Pancreas (tissue), 10 donors: ENCODE measurements around the gene COL5A1. TPM values are rescaled to one million over a fixed set of nuclear protein-coding genes. Genes with fewer than 3 reads are reported as not detected.

Experiments used
- ATAC-seq, 4 donors: fragments of 200-7000 bp; cut with Tn5 transposase; one replicate each; pipeline versions ENCODE4 v1.8.0 to v1.9.1; 2020; ENCODE audit warnings: mild to moderate bottlenecking in 4 of 4, moderate library complexity in 4 of 4
- DNase-seq, 6 donors: peaks; one replicate each; pipeline ENCODE4 v3.0.0-alpha.2; 2020
- FAIRE-seq: peaks from 2 replicates; lab custom pipeline; 2012; peaks lifted over from hg19 to GRCh38; lab: Jason Lieb, UNC
- H3K27ac ChIP-seq, 4 donors: fragments of 200-600 bp; sonication (generic); 1 replicate in 3 of 4; 2 replicates in 1 of 4; pipeline versions ENCODE4 v1.5.0 to v1.8.0; 2020
- H3K27me3 ChIP-seq, 4 donors: fragments of 200-600 bp; one replicate each; pipeline ENCODE4 v1.8.0; 2021
- H3K36me3 ChIP-seq, 3 donors: fragments of 200-600 bp; sonication (generic) in 1 of 3; one replicate each; pipeline versions ENCODE4 v1.5.0 to v1.8.0; 2020 to 2021
- H3K4me1 ChIP-seq, 3 donors: fragments of 200-600 bp; one replicate each; pipeline ENCODE4 v1.8.0; 2021
- H3K4me3 ChIP-seq, 4 donors: fragments of 200-600 bp; sonication (generic) in 2 of 4; one replicate each; pipeline versions ENCODE4 v1.5.0 to v1.8.0; 2020 to 2021
- H3K9me3 ChIP-seq, 4 donors: fragments of 200-600 bp; one replicate each; pipeline ENCODE4 v1.8.0; 2021
- CTCF ChIP-seq, 4 donors: fragments of 200-600 bp; sonication (generic) in 3 of 4; IDR thresholded peaks; one replicate each; pipeline versions ENCODE4 v1.5.0 to v1.8.0; 2021; ENCODE audit warnings: antibody characterized with exemption in 4 of 4
- WGBS, 2 donors: extraction: QIAGEN DNeasy Blood & Tissue Kit; methylation state at CpG; one replicate each; pipeline ENCODE4 v1.1.7; 2013; 5-methylcytosine and 5-hydroxymethylcytosine counted together
- intact Hi-C, 3 donors: fragments of 100-400 bp; cut with DNase I; formaldehyde crosslinking; loops; one replicate each; pipeline versions ENCODE4 v1.11.1 to v1.14.2; 2022
- polyA plus RNA-seq, 2 donors: library from polyadenylated mRNA; stranded (reverse); fragments of 200-250 nt; gene quantifications; one replicate each; pipeline ENCODE4 v1.2.3, GENCODE V29; 2013
- total RNA-seq, 6 donors: library from RNA; stranded (reverse); fragmentation: NEBNext Ultra II Directional in 4 of 6; extraction: Animal tissue kit (Norgen Biotek cat#: 25700) in 4 of 6; gene quantifications; one replicate each; pipeline versions ENCODE4 v1.2.1 to v1.2.4, GENCODE V29; 2021 to 2023
- donor health status: healthy with polysubstance abuse.
- donor health status: DM: no; HTN: no; CAD: no; lungs with moderate emphysema.
- donor health status: DM: no; HTN: no; CAD: no.
- donor health status: control.
- donor health status: control.
- donor health status: Bipolar disorder and iron deficiency.
- donor health status: DM: yes; HTN: yes; CAD: no.
- donor health status: DM: no; HTN: no; CAD: no.
- donor health status: DM: no; HTN: no; CAD: no.
- donor health status: DM: yes; HTN: yes; CAD: no.

The COL5A1 gene
- total and polyA plus RNA-seq, 8 donors, result 1.2 to 62.8 (median 3.5) TPM

GRCh38 chr9:134888603-134889190, 247.1 kb downstream of the COL5A1 start:
- no peaks in the 10 kb centered on the region for H3K36me3 ChIP-seq
- FAIRE-seq (no peak), ATAC-seq (no peak), DNase-seq (no peak)
- H3K27me3 ChIP-seq, result no peaks in the 10 kb centered on the region
- TF ChIP-seq CTCF (IDR thresholded peaks at IDR 0.05), result no peak
- intact Hi-C loops, result no loop called here
- WGBS, 2 donors, result 60 to 77% methylated on average over 14 of the region's 14 CpGs
- no peak overlapping the region for H3K27ac ChIP-seq
- no peak overlapping the region for H3K4me3 ChIP-seq
- no peaks in the 10 kb centered on the region for H3K4me1 ChIP-seq
- no peaks in the 10 kb centered on the region for H3K9me3 ChIP-seq

- 79 to 89% methylated on average over 10 of the region's 10 CpGs for WGBS, 2 donors
- FAIRE-seq, result no peak
Measured at GRCh38 chr9:134889386-134890154, 248.0 kb downstream of the COL5A1 start.

GRCh38 chr9:134890155-134890495, 248.5 kb downstream of the COL5A1 start:
- no peaks in the 10 kb centered on the region for H3K4me1 ChIP-seq
- no peaks in the 10 kb centered on the region for H3K27me3 ChIP-seq
- intact Hi-C loops, result no loop called here
- no peak for FAIRE-seq
- H3K4me3 ChIP-seq, result no peak overlapping the region
- no peaks in the 10 kb centered on the region for H3K9me3 ChIP-seq
- H3K27ac ChIP-seq, result no peak overlapping the region
- DNase-seq, result no peak
- no peak for TF ChIP-seq CTCF (IDR thresholded peaks at IDR 0.05)
- WGBS, 2 donors, result 62 to 83% methylated on average over 5 of the region's 5 CpGs
- H3K36me3 ChIP-seq, result no peaks in the 10 kb centered on the region
- ATAC-seq, result no peak

More at GRCh38 chr9:134889386-134890154, 248.0 kb downstream of the COL5A1 start:
- no peak for DNase-seq
- H3K27me3 ChIP-seq, result no peaks in the 10 kb centered on the region
- intact Hi-C loops, result no loop called here
- H3K9me3 ChIP-seq, result no peaks in the 10 kb centered on the region
- H3K4me1 ChIP-seq, result no peaks in the 10 kb centered on the region
- H3K27ac ChIP-seq, result no peak overlapping the region
- H3K36me3 ChIP-seq, result no peaks in the 10 kb centered on the region
- no peak for ATAC-seq
- no peak overlapping the region for H3K4me3 ChIP-seq
- no peak for TF ChIP-seq CTCF (IDR thresholded peaks at IDR 0.05)

GRCh38 chr9:134891053-134891452, 249.4 kb downstream of the COL5A1 start:
- no peak overlapping the region for H3K4me3 ChIP-seq
- no peak for DNase-seq
- no peaks in the 10 kb centered on the region for H3K9me3 ChIP-seq
- intact Hi-C loops, result no loop called here
- no peaks in the 10 kb centered on the region for H3K36me3 ChIP-seq
- H3K27me3 ChIP-seq, result no peaks in the 10 kb centered on the region
- no peak for ATAC-seq
- H3K4me1 ChIP-seq, result no peaks in the 10 kb centered on the region
- WGBS, 2 donors, result 68 to 70% methylated on average over 8 of the region's 8 CpGs
- no peak for TF ChIP-seq CTCF (IDR thresholded peaks at IDR 0.05)
- FAIRE-seq, result no peak
- no peak overlapping the region for H3K27ac ChIP-seq

- H3K27me3 ChIP-seq, result no peaks in the 10 kb centered on the region
- H3K9me3 ChIP-seq, result no peaks in the 10 kb centered on the region
- FAIRE-seq (no peak), ATAC-seq (no peak), DNase-seq (peak in 1 of 6 donors; percentile 19)
- no peaks in the 10 kb centered on the region for H3K36me3 ChIP-seq
- H3K27ac ChIP-seq, result no peak overlapping the region
- no peak overlapping the region for H3K4me3 ChIP-seq
- WGBS, 2 donors, result 69 to 70% methylated on average over 5 of the region's 5 CpGs
- intact Hi-C loops, result no loop called here
- TF ChIP-seq CTCF (IDR thresholded peaks at IDR 0.05), result no peak
- no peaks in the 10 kb centered on the region for H3K4me1 ChIP-seq
Measured at GRCh38 chr9:134891713-134892112, 250.1 kb downstream of the COL5A1 start.
